HG02938 (cell line): ENCODE data around the gene SUMF1.

ENCODE experiments used
- ATAC-seq: cut with Tn5 transposase; IDR thresholded peaks from one replicate; pipeline ENCODE4 v1.9.1; 2021; ENCODE audit warnings: mild to moderate bottlenecking, moderate library complexity; ENCODE audit not compliant: unreplicated experiment

Gene SUMF1

GRCh38 chr3:4497843-4498324 lies 30.8 kb upstream of the SUMF1 start:
- no peak for ATAC-seq

- ATAC-seq, result no peak
Observed at GRCh38 chr3:4497005-4497692, 30.1 kb upstream of the SUMF1 start.

DNA sequence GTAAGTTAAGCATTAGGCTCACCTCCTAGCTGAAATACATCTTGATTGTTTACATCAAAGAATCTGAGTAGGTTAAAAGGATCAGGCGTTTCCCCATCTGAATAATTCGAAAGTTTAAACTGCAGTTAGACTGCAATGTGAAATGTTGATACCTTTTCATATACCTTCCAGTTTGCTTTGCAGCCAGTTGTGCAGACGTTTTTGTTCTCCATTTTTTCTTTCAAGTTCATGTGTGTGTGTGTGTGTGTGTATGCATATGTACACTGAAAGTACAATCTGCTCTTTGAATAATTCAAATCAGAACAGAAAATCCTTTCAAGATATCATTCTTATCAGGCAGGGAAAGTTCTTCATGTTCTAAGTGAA lies 29.0 kb upstream of the SUMF1 start:
- no peak for ATAC-seq

DNA sequence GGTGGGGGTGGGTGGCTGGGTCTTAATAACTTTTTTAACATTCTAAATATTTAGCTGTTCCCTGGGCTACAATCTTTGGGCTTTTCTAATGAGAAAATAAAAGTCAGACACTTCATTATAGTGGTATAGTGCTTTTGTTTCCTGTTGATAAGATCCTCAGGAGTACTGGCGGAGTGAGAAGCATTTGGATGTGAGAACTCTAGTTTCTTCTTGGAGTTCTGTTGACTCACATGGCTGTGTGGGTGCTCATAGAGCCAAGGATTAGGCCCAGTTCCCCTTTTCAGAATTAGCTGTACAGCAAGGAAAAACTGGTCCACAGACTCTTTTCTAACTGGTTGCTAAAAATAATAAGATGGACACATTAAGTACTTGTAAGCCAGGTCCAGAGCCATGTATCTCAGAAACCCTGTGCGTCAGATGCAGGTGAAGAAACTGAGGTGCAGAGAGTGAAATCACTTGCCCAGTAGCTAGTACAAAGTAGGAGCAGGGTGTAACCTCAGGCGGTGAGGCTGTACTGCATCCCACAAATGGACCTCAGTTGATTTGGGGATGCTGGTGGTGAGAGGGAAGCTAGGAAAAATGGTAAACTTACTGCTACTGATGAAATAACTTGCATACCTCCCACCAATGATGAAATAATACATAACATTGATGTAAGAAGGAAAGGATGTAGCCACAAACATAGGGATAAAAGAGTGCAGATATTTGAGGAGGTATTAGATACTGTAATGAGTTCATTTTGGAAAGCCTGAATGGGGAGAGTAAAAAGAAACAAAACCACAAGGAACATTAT lies 28.4 kb upstream of the SUMF1 start:
- no peak for ATAC-seq

DNA sequence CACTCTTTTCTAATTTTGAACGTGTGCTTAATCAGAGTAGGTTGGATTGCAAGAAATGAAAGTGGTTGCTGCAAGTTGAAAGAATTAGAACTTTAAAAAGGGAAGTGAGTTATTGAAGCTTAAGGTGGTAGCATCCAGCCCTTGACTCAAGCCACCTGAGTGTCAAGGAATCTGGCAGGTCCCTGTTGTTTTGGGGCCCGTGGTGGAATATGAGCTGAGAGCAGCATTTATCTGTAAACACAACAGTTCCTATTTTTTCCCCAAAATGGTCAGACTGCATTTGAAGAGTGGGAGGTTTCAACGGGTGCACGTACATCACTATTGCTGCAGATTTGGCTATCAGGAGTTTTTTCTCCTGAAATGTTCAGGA lies 27.8 kb upstream of the SUMF1 start:
- peak; percentile 31 for ATAC-seq

GRCh38 chr3:4493941-4494894 lies 27.1 kb upstream of the SUMF1 start:
- no peak for ATAC-seq

DNA sequence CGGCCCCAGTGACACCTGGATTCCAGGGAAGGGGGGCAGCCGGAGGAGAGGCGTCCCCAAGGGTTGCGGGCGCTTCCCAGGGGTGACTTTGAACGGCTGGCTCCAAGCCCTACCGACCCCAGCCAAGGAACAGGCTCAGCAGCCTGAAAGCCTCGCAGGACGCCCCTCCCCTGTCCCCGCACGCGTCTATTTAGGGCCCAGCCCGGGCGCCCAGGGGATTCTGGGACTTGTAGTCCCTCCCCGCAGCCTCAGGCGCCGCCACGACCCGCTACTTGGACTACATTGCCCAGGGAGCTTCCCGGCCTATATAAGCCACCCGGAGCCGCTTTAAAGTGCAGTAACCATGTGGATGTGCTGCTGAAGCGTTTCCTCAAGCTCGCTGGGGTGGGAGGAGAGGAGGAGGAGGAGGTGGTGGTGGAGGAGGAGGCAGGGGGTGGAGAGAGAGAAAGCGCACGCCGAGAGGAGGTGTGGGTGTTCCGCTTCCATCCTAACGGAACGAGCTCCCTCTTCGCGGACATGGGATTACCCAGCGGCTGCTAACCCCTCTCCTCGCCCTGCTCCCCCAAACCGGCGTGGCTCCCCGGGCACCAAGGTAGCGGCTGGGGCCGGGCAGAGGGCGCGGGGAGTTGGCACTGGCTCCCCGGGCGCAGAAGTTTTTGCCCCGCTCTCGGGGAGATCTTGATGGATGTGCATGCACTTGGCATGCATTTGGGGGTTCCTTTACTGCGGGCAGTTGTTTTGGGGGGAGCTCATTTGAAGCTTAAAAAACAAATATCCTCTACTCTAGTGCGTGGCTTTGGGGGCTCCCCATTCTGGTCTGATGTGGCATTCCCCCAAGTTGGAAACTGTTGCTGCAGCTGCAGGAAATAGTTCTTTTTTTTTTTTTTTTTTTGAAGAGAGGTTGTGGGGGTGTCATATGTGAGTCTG lies 26.2 kb upstream of the SUMF1 start, which contains the start of gene ITPR1:
TSS of gene ITPR1 (plus strand) at position 335 of the 927 bp plus-strand sequence. CDS start 23,144 bp downstream, outside the sequence.
- ATAC-seq, result peak; percentile 90

DNA sequence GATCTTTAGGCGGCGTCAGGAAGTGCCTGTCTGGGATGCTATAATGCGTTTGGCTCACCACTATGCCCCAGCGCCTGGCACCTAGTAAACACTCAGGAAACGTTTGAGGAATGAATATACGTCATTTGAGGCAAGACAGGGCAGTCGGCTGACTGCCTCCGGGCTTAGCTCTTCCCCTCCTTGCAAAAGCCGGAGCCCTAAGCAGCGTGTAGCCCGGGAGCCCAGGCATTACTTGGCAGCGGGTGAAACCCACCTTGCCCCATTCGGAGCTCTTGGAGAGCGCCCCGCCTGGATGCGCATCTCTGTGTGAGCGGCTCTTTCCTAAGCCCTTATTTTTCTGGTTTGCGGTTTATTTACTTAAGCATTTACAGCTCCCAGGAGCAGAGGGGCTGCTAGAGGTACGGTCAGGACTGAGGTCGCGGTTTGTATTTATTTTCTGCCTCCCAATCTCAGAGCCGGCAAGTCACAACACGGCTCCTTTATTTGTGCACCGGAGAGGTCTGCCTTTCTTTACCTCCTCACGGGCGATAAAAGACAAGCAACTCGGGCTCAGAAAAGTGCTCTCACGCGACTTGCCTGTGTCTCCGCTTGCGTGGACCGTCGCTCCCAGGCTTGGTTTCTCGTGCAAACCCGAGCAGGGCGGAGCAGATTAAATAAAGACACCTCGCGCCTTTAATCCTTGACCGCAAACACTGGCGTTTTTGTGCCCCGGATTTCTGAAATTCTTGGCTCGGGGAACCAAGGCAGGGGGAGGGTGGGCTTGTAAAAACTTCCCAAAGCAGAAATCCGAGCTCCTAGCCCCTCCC lies 25.3 kb upstream of the SUMF1 start:
- peak; percentile 11 for ATAC-seq

GRCh38 chr3:4491855-4492207 lies 24.8 kb upstream of the SUMF1 start:
- ATAC-seq, result no peak

DNA sequence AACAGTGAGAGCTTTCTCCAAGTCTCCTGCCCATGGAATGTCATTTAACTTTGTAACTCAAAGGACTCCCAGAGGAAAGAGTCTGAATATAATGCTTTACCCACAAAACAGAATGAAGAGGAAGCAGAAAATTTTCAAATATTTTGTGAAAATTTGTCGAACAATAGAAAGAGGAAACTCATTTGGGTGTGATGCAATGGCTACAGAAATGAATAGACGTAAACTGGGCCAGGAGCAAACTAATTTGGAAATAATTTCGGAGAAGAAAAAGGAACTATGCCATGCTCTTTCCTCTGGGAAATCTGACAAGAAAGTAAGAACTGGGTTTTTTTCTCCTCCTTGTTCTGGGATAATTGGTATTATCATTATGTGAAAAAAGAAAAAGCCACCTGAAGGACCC lies 11.2 kb upstream of the SUMF1 start:
- no peak for ATAC-seq

GRCh38 chr3:4476496-4476895 lies 9.4 kb upstream of the SUMF1 start:
- ATAC-seq, result no peak

GRCh38 chr3:4475804-4476203 lies 8.7 kb upstream of the SUMF1 start:
- no peak for ATAC-seq

- no peak for ATAC-seq
Observed at GRCh38 chr3:4474683-4475490, 7.8 kb upstream of the SUMF1 start.

- ATAC-seq, result no peak
Observed at GRCh38 chr3:4472766-4473165, 5.7 kb upstream of the SUMF1 start.

- no peak for ATAC-seq
Observed at GRCh38 chr3:4472312-4472711, 5.2 kb upstream of the SUMF1 start.

- no peak for ATAC-seq
Observed at GRCh38 chr3:4471907-4472306, 4.8 kb upstream of the SUMF1 start.

DNA sequence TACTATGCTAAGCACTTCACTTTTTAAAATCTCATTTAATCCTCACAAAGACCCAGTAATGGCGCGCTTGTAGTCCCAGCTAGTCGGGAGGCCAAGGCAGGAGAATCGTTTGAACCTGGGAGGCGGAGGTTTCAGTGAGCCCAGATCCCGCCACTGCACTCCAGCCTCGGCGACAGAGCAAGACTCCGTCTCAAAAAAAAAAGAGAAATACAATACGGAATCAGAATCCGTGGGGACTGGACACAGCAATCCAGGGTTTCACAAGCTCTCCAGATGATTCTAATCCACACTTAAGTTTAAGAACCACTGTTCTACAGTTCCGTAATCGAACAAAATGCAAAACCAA lies 426 bp upstream of the SUMF1 start:
- no peak for ATAC-seq

- no peak for ATAC-seq
Observed at GRCh38 chr3:4464576-4464975, 2.5 kb downstream of the SUMF1 start.
